Measurements from ENCODE around the gene FLOT1. TPM values are rescaled to one million over a fixed set of nuclear protein-coding genes. Genes with fewer than 3 reads are reported as not detected.
A peak's percentile ranks its signal among the peaks of the same experiment; 100 is the strongest.

Gene FLOT1
- total and polyA plus RNA-seq, 2 of the 13 experiments (the other 11 are each of a cell fraction or from before 2014, with no cell fraction given): 82.3 to 130 TPM

DNA sequence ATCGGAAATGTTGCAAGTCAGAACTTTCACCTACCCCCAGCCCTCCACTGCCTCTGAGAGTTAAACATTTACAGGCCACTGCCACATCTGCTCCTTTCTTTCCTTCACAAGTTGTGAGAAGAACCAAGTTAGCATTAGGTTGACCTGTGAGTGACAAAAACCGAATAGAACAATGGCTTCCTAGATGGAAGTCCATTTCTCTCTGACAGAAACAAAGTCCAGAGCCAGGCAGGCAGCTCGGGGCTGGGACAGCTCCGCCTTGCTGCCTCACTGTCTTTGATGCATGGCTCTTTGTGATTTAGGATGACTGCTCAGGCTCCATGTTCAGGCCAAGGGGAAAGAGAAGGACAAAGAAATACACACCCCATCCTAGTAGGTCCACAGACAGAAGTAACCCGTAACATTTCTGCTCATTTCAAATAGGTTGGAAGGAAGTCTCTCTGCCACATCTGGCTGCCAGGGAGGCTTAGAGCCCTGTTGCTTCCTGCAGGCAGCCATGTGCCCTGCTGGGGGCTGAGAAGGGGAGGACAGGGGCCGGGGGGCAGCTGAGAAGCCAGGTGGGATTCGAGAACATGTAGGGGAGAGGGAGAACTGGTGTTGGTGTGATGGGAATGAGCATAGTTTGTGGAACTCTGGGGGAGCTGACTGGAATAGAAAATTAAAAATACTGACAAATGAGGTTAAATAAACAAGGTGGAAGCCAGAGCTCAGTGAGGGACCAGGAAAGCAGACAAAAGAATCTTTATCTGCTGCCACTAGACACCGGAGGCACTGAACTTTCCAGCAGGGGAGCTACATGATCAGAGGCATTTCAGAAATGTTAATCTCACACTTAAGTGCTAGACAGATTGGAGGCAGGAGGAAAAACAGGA, 21.4 kb upstream of the FLOT1 start (continued):
- TF ChIP-seq, protein P1, sequence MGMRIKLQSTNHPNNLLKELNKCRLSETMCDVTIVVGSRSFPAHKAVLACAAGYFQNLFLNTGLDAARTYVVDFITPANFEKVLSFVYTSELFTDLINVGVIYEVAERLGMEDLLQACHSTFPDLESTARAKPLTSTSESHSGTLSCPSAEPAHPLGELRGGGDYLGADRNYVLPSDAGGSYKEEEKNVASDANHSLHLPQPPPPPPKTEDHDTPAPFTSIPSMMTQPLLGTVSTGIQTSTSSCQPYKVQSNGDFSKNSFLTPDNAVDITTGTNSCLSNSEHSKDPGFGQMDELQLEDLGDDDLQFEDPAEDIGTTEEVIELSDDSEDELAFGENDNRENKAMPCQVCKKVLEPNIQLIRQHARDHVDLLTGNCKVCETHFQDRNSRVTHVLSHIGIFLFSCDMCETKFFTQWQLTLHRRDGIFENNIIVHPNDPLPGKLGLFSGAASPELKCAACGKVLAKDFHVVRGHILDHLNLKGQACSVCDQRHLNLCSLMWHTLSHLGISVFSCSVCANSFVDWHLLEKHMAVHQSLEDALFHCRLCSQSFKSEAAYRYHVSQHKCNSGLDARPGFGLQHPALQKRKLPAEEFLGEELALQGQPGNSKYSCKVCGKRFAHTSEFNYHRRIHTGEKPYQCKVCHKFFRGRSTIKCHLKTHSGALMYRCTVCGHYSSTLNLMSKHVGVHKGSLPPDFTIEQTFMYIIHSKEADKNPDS (CRISPR knock-in tag; IDR thresholded peaks at IDR 0.05): no peak
- peak; percentile 77 for TF ChIP-seq ZNF703 (CRISPR knock-in tag; IDR thresholded peaks at IDR 0.05; ENCODE audit: borderline replicate concordance)
- no peak for TF ChIP-seq PAX8 (CRISPR knock-in tag; IDR thresholded peaks at IDR 0.05; ENCODE audit: borderline replicate concordance)
- TF ChIP-seq GABPA (IDR thresholded peaks at IDR 0.05; ENCODE audit: low read depth, low read length): no peak
- peak; percentile 71 for TF ChIP-seq GABPA (CRISPR knock-in tag; IDR thresholded peaks at IDR 0.05; ENCODE audit: low read depth)
- peak; percentile 89 for TF ChIP-seq POLR2G (IDR thresholded peaks at IDR 0.05; ENCODE audit: low read depth, low read length)
- TF ChIP-seq CAMTA2 (CRISPR knock-in tag; IDR thresholded peaks at IDR 0.05; ENCODE audit: borderline replicate concordance): no peak
- peak; percentile 76; the same call in 1 of the 2 replicates for TF ChIP-seq SRY (CRISPR knock-in tag; IDR thresholded peaks at IDR 0.05)
- TF ChIP-seq ZNF644 (CRISPR knock-in tag; IDR thresholded peaks at IDR 0.05; ENCODE audit: low read depth): peak; percentile 32
- TF ChIP-seq ZNF713 (CRISPR knock-in tag; IDR thresholded peaks at IDR 0.05): no peak
- no peak; the same call in 1 of the 2 replicates for TF ChIP-seq ZNF589 (CRISPR knock-in tag; conservative IDR thresholded peaks at IDR 0.05)
- TF ChIP-seq, protein P2, sequence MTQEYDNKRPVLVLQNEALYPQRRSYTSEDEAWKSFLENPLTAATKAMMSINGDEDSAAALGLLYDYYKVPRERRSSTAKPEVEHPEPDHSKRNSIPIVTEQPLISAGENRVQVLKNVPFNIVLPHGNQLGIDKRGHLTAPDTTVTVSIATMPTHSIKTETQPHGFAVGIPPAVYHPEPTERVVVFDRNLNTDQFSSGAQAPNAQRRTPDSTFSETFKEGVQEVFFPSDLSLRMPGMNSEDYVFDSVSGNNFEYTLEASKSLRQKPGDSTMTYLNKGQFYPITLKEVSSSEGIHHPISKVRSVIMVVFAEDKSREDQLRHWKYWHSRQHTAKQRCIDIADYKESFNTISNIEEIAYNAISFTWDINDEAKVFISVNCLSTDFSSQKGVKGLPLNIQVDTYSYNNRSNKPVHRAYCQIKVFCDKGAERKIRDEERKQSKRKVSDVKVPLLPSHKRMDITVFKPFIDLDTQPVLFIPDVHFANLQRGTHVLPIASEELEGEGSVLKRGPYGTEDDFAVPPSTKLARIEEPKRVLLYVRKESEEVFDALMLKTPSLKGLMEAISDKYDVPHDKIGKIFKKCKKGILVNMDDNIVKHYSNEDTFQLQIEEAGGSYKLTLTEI (CRISPR knock-in tag; conservative IDR thresholded peaks at IDR 0.05): no peak
- no peak for TF ChIP-seq ZNF382 (CRISPR knock-in tag; IDR thresholded peaks at IDR 0.05; ENCODE audit: borderline replicate concordance)
- no peak for TF ChIP-seq ZNF782 (CRISPR knock-in tag; IDR thresholded peaks at IDR 0.05; ENCODE audit: borderline replicate concordance)
- peak; percentile 47 for TF ChIP-seq XRCC5 (optimal IDR thresholded peaks at IDR 0.05; ENCODE audit: low read length)
- no peak for TF ChIP-seq EZH2 (conservative IDR thresholded peaks at IDR 0.05; ENCODE audit: low read depth, low read length)
- TF ChIP-seq ZNF616 (CRISPR knock-in tag; IDR thresholded peaks at IDR 0.05; ENCODE audit: low read depth): no peak
- TF ChIP-seq ZZZ3 (CRISPR knock-in tag; IDR thresholded peaks at IDR 0.05; ENCODE audit: borderline replicate concordance): no peak
